H1 (cell line): ENCODE results near the gene SERHL2. TPM values are rescaled to one million over a fixed set of nuclear protein-coding genes. Genes with fewer than 3 reads are reported as not detected.

Experiments used
- SP2 ChIP-seq: IDR thresholded peaks from 2 replicates; pipeline ENCODE4 v1.6.1; 2012; ENCODE audit warnings: mild to moderate bottlenecking, low read length, inconsistent platforms
- SRF ChIP-seq: IDR thresholded peaks from 2 replicates; pipeline ENCODE4 v1.6.1; 2011; ENCODE audit warnings: mild to moderate bottlenecking, low read depth, low read length, moderate library complexity
- TAF1 ChIP-seq: IDR thresholded peaks from 2 replicates; pipeline ENCODE4 v1.6.1; 2011; ENCODE audit warnings: mild to moderate bottlenecking, low read depth, low read length
- polyA plus RNA-seq, 7 experiments: library from polyadenylated mRNA; depleted of rRNA in 3 of 7; stranded (reverse) in 5 of 7; unstranded in 2 of 7; fragments of >200 nt in 5 of 7; fragments of 200-250 nt in 2 of 7; gene quantifications; 1 replicate in 5 of 7; 2 replicates in 1 of 7; 4 replicates in 1 of 7; pipeline versions ENCODE4 v1.2.1 to v1.2.3, GENCODE V29; 2011 to 2013; ENCODE audit warnings: missing spikeins in 2 of 7, mixed read lengths in 2 of 7
- total RNA-seq: library from RNA; stranded (reverse); fragmentation: NEBNext Ultra II Directional; extraction: Animal tissue kit (Norgen Biotek cat#: 25700); gene quantifications from 2 replicates; pipeline ENCODE4 v1.2.1, GENCODE V29; 2021
- TF ChIP-seq, protein P1 (sequence below): fragments of 300-600 bp; sonication (generic); IDR thresholded peaks from 2 replicates; pipeline ENCODE4 v1.7.1; 2012; ENCODE audit warnings: low read length, moderate library complexity, mild to moderate bottlenecking, inconsistent platforms; ENCODE audit not compliant: insufficient replicate concordance

The SERHL2 gene
- total and polyA plus RNA-seq, 2 of the 8 experiments (the other 6 are each of a cell fraction or from before 2014, with no cell fraction given): 0.91 TPM; not detected in 1

DNA sequence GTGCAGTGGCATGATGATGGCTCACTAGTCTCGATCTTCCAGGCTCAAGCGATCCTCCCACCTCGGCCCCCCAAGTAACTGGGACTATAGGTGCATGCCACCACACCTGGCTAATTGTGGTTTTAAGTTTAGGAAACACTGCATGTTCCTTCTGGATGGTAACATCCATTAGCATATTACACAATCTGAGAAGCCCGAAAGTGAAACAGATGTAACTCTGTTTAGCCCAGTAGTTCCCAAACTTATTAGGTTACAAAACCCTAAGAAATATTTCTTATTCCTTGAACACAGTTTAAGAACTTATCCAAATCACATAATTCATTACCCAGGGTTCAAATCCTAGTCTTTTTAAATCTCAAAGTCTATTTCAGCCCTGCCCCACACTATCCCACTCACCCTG lies 32.6 kb downstream of the SERHL2 start (continued):
- TF ChIP-seq, protein P1, sequence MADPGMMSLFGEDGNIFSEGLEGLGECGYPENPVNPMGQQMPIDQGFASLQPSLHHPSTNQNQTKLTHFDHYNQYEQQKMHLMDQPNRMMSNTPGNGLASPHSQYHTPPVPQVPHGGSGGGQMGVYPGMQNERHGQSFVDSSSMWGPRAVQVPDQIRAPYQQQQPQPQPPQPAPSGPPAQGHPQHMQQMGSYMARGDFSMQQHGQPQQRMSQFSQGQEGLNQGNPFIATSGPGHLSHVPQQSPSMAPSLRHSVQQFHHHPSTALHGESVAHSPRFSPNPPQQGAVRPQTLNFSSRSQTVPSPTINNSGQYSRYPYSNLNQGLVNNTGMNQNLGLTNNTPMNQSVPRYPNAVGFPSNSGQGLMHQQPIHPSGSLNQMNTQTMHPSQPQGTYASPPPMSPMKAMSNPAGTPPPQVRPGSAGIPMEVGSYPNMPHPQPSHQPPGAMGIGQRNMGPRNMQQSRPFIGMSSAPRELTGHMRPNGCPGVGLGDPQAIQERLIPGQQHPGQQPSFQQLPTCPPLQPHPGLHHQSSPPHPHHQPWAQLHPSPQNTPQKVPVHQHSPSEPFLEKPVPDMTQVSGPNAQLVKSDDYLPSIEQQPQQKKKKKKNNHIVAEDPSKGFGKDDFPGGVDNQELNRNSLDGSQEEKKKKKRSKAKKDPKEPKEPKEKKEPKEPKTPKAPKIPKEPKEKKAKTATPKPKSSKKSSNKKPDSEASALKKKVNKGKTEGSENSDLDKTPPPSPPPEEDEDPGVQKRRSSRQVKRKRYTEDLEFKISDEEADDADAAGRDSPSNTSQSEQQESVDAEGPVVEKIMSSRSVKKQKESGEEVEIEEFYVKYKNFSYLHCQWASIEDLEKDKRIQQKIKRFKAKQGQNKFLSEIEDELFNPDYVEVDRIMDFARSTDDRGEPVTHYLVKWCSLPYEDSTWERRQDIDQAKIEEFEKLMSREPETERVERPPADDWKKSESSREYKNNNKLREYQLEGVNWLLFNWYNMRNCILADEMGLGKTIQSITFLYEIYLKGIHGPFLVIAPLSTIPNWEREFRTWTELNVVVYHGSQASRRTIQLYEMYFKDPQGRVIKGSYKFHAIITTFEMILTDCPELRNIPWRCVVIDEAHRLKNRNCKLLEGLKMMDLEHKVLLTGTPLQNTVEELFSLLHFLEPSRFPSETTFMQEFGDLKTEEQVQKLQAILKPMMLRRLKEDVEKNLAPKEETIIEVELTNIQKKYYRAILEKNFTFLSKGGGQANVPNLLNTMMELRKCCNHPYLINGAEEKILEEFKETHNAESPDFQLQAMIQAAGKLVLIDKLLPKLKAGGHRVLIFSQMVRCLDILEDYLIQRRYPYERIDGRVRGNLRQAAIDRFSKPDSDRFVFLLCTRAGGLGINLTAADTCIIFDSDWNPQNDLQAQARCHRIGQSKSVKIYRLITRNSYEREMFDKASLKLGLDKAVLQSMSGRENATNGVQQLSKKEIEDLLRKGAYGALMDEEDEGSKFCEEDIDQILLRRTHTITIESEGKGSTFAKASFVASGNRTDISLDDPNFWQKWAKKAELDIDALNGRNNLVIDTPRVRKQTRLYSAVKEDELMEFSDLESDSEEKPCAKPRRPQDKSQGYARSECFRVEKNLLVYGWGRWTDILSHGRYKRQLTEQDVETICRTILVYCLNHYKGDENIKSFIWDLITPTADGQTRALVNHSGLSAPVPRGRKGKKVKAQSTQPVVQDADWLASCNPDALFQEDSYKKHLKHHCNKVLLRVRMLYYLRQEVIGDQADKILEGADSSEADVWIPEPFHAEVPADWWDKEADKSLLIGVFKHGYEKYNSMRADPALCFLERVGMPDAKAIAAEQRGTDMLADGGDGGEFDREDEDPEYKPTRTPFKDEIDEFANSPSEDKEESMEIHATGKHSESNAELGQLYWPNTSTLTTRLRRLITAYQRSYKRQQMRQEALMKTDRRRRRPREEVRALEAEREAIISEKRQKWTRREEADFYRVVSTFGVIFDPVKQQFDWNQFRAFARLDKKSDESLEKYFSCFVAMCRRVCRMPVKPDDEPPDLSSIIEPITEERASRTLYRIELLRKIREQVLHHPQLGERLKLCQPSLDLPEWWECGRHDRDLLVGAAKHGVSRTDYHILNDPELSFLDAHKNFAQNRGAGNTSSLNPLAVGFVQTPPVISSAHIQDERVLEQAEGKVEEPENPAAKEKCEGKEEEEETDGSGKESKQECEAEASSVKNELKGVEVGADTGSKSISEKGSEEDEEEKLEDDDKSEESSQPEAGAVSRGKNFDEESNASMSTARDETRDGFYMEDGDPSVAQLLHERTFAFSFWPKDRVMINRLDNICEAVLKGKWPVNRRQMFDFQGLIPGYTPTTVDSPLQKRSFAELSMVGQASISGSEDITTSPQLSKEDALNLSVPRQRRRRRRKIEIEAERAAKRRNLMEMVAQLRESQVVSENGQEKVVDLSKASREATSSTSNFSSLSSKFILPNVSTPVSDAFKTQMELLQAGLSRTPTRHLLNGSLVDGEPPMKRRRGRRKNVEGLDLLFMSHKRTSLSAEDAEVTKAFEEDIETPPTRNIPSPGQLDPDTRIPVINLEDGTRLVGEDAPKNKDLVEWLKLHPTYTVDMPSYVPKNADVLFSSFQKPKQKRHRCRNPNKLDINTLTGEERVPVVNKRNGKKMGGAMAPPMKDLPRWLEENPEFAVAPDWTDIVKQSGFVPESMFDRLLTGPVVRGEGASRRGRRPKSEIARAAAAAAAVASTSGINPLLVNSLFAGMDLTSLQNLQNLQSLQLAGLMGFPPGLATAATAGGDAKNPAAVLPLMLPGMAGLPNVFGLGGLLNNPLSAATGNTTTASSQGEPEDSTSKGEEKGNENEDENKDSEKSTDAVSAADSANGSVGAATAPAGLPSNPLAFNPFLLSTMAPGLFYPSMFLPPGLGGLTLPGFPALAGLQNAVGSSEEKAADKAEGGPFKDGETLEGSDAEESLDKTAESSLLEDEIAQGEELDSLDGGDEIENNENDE: no peak
- no peak for TF ChIP-seq SP2
- TF ChIP-seq SRF: no peak
- TF ChIP-seq TAF1: no peak
